ENCODE results near the gene DCAF5.

GRCh38 chr14:69154779-69155178, 1.9 kb upstream of the DCAF5 start:
- TF ChIP-seq POLR2A (IDR thresholded peaks at IDR 0.05; ENCODE audit: low read depth, low read length) (no peak), POLR2AphosphoS5 (IDR thresholded peaks at IDR 0.05; ENCODE audit: low read depth, low read length) (no peak)

All from GM12892 (cell line).